ENCODE results near the gene SPIRE1.

The SPIRE1 gene

GRCh38 chr18:12422936-12423335 lies 235.0 kb downstream of the SPIRE1 start:
- TF ChIP-seq ZFX (IDR thresholded peaks at IDR 0.05) = no peak
- no peak for TF ChIP-seq CTCF (conservative IDR thresholded peaks at IDR 0.05)
- no peak overlapping the region for H3K27ac ChIP-seq

- no peak for TF ChIP-seq ZFX (IDR thresholded peaks at IDR 0.05)
- no peak for TF ChIP-seq CTCF (conservative IDR thresholded peaks at IDR 0.05)
- H3K27ac ChIP-seq = no peak overlapping the region
Measured at GRCh38 chr18:12421732-12422131, 236.2 kb downstream of the SPIRE1 start.

GRCh38 chr18:12420821-12421421 lies 237.0 kb downstream of the SPIRE1 start:
- H3K27ac ChIP-seq = no peak overlapping the region
- no peak for TF ChIP-seq ZFX (IDR thresholded peaks at IDR 0.05)

GRCh38 chr18:12417687-12418086 lies 240.2 kb downstream of the SPIRE1 start:
- TF ChIP-seq CTCF (conservative IDR thresholded peaks at IDR 0.05) = no peak
- TF ChIP-seq ZFX (IDR thresholded peaks at IDR 0.05) = no peak

GRCh38 chr18:12416098-12416729 lies 241.7 kb downstream of the SPIRE1 start:
- no peak overlapping the region for H3K27ac ChIP-seq
- TF ChIP-seq ZFX (IDR thresholded peaks at IDR 0.05) (no peak), CTCF (conservative IDR thresholded peaks at IDR 0.05) (no peak)

More at GRCh38 chr18:12417687-12418086, 240.2 kb downstream of the SPIRE1 start:
- H3K27ac ChIP-seq = no peak overlapping the region

GRCh38 chr18:12411456-12411855 lies 246.5 kb downstream of the SPIRE1 start:
- no peak for TF ChIP-seq CTCF (conservative IDR thresholded peaks at IDR 0.05)
- no peak overlapping the region for H3K27ac ChIP-seq

GRCh38 chr18:12410747-12411146 lies 247.2 kb downstream of the SPIRE1 start:
- H3K27ac ChIP-seq = peak overlapping the region; percentile 38

- no peak for TF ChIP-seq CTCF (conservative IDR thresholded peaks at IDR 0.05)
- TF ChIP-seq ZFX (IDR thresholded peaks at IDR 0.05) = no peak
- H3K27ac ChIP-seq = peak overlapping the region; percentile 38
Measured at GRCh38 chr18:12410081-12410481, 247.8 kb downstream of the SPIRE1 start.

Measured in C4-2B (cell line).